Measurements from ENCODE around the gene CWF19L1.

GRCh38 chr10:100209303-100209702 lies 58.1 kb downstream of the CWF19L1 start:
- no peak for TF ChIP-seq CTCF (IDR thresholded peaks at IDR 0.05)
- TF ChIP-seq POLR2A (IDR thresholded peaks at IDR 0.05), result no peak
- TF ChIP-seq POLR2AphosphoS5 (IDR thresholded peaks at IDR 0.05), result no peak
